K562 (cell line): ENCODE results near the gene SLA2.

Experiments used
- ARID2 ChIP-seq: fragments of 450-650 bp; IDR thresholded peaks from 2 replicates; pipeline ENCODE4 v1.6.1; 2017; ENCODE audit warnings: antibody characterized with exemption, mild to moderate bottlenecking
- GATA2 ChIP-seq: sonication (generic); formaldehyde crosslinking; IDR thresholded peaks from 2 replicates; pipeline ENCODE4 v1.4.0; 2020; ENCODE audit warnings: mild to moderate bottlenecking, missing genetic modification reagents
- GTF2F1 ChIP-seq: IDR thresholded peaks from 2 replicates; pipeline ENCODE4 v1.6.1; 2011; ENCODE audit warnings: low read depth, low read length, improper control_type of control experiment
- HSF4 ChIP-seq: fragments of 250-450 bp; sonication (Bioruptor Pico); IDR thresholded peaks from 2 replicates; pipeline ENCODE4 v2.1.2; 2022; ENCODE audit warnings: mild to moderate bottlenecking, moderate library complexity, borderline replicate concordance
- JUN ChIP-seq, 2 experiments: sonication (generic) in 1 of 2; formaldehyde crosslinking in 1 of 2; IDR thresholded peaks; 2 replicates each; pipeline versions ENCODE4 v1.6.1 to v1.8.0; 2012 to 2022; ENCODE audit warnings: borderline replicate concordance in 2 of 2, mild to moderate bottlenecking in 2 of 2, improper control_type of control experiment in 1 of 2, low read depth in 1 of 2, low read length in 1 of 2, missing genetic modification reagents in 1 of 2
- JUNB ChIP-seq: fragments of 450-650 bp; formaldehyde crosslinking; conservative IDR thresholded peaks from 2 replicates; pipeline ENCODE4 v1.4.0; 2020; ENCODE audit warnings: mild to moderate bottlenecking
- NFE2L1 ChIP-seq: fragments of 450-650 bp; IDR thresholded peaks from 2 replicates; pipeline ENCODE4 v1.6.1; 2016; ENCODE audit warnings: missing genetic modification characterization, low read depth, mild to moderate bottlenecking, missing compliant biosample characterization, moderate library complexity, borderline replicate concordance
- RNF219 ChIP-seq: fragments of 250-450 bp; sonication (Bioruptor Pico); IDR thresholded peaks from 2 replicates; pipeline ENCODE4 v1.5.0; 2022; ENCODE audit warnings: mild to moderate bottlenecking
- TSHZ1 ChIP-seq: fragments of 250-450 bp; sonication (Bioruptor Pico); IDR thresholded peaks from 2 replicates; pipeline ENCODE4 v1.4.0; 2020; ENCODE audit warnings: mild to moderate bottlenecking, moderate library complexity
- ZFP36 ChIP-seq: fragments of 150-350 bp; IDR thresholded peaks from 2 replicates; pipeline ENCODE4 v1.6.1; 2018; ENCODE audit warnings: low read length, low read depth; ENCODE audit not compliant: partially characterized antibody
- ZNF274 ChIP-seq: IDR thresholded peaks from 2 replicates; pipeline ENCODE4 v1.6.1; 2011; ENCODE audit warnings: low read depth, mild to moderate bottlenecking, low read length, moderate library complexity, borderline replicate concordance
- TF ChIP-seq, protein P1 (sequence below): sonication (generic); formaldehyde crosslinking; IDR thresholded peaks from 2 replicates; pipeline ENCODE4 v1.8.1; 2022; ENCODE audit warnings: missing genetic modification reagents
- TF ChIP-seq, protein P2 (sequence below): fragments of 250-450 bp; sonication (Bioruptor Pico); IDR thresholded peaks from 2 replicates; pipeline ENCODE4 v1.8.0; 2022; ENCODE audit warnings: moderate library complexity, mild to moderate bottlenecking, inconsistent platforms
- TF ChIP-seq, protein P3 (sequence below): fragments of 450-650 bp; IDR thresholded peaks from 2 replicates; pipeline ENCODE4 v1.7.0; 2016; ENCODE audit warnings: borderline replicate concordance

- TF ChIP-seq ZNF274 (no peak), JUN (IDR thresholded peaks at IDR 0.05; ENCODE audit: borderline replicate concordance, low read depth, low read length) (no peak), JUN (CRISPR knock-in tag; IDR thresholded peaks at IDR 0.05; ENCODE audit: borderline replicate concordance) (no peak), TSHZ1 (CRISPR knock-in tag) (no peak), NFE2L1 (tag) (no peak), GTF2F1 (no peak), GATA2 (no peak), JUNB (no peak), ZFP36 (no peak), HSF4 (CRISPR knock-in tag) (no peak), ARID2 (no peak), RNF219 (CRISPR knock-in tag) (no peak)
- TF ChIP-seq, protein P1, sequence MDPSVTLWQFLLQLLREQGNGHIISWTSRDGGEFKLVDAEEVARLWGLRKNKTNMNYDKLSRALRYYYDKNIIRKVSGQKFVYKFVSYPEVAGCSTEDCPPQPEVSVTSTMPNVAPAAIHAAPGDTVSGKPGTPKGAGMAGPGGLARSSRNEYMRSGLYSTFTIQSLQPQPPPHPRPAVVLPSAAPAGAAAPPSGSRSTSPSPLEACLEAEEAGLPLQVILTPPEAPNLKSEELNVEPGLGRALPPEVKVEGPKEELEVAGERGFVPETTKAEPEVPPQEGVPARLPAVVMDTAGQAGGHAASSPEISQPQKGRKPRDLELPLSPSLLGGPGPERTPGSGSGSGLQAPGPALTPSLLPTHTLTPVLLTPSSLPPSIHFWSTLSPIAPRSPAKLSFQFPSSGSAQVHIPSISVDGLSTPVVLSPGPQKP (CRISPR knock-in tag) = no peak
- TF ChIP-seq, protein P2, sequence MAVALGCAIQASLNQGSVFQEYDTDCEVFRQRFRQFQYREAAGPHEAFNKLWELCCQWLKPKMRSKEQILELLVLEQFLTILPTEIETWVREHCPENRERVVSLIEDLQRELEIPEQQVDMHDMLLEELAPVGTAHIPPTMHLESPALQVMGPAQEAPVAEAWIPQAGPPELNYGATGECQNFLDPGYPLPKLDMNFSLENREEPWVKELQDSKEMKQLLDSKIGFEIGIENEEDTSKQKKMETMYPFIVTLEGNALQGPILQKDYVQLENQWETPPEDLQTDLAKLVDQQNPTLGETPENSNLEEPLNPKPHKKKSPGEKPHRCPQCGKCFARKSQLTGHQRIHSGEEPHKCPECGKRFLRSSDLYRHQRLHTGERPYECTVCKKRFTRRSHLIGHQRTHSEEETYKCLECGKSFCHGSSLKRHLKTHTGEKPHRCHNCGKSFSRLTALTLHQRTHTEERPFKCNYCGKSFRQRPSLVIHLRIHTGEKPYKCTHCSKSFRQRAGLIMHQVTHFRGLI = no peak
- TF ChIP-seq, protein P3, sequence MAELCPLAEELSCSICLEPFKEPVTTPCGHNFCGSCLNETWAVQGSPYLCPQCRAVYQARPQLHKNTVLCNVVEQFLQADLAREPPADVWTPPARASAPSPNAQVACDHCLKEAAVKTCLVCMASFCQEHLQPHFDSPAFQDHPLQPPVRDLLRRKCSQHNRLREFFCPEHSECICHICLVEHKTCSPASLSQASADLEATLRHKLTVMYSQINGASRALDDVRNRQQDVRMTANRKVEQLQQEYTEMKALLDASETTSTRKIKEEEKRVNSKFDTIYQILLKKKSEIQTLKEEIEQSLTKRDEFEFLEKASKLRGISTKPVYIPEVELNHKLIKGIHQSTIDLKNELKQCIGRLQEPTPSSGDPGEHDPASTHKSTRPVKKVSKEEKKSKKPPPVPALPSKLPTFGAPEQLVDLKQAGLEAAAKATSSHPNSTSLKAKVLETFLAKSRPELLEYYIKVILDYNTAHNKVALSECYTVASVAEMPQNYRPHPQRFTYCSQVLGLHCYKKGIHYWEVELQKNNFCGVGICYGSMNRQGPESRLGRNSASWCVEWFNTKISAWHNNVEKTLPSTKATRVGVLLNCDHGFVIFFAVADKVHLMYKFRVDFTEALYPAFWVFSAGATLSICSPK = no peak
Observed at GRCh38 chr20:36663031-36663430, 17.0 kb upstream of the SLA2 start.
